ENCODE measurements around the gene DRGX.

Gene DRGX

GRCh38 chr10:49360271-49361177, 35.4 kb downstream of the DRGX start:
- Histone ChIP-seq H3K27ac (ENCODE audit: low read depth, low read length) (peak overlapping the region; percentile 30; the same call in 1 of the 2 replicates), H3K27me3 (ENCODE audit: insufficient read depth, low read length) (peaks cover 34% of the 10 kb centered on the region; the same call in 1 of the 2 replicates), H3K79me2 (ENCODE audit: control insufficient read depth, insufficient read depth, low read length, unreplicated experiment) (no peaks in the 10 kb centered on the region), H3K36me3 (ENCODE audit: insufficient read depth, low read length) (no peaks in the 10 kb centered on the region), H3K4me3 (ENCODE audit: low read depth, low read length) (no peak overlapping the region), H3K4me1 (ENCODE audit: control insufficient read depth, insufficient read depth, low read length, unreplicated experiment) (peaks cover 11% of the 10 kb centered on the region), H2AFZ (ENCODE audit: low read length, unreplicated experiment) (no peak overlapping the region)

GRCh38 chr10:49359349-49360270, 36.3 kb downstream of the DRGX start:
- no peak overlapping the region for H2AFZ ChIP-seq (ENCODE audit: low read length, unreplicated experiment)
- peak overlapping the region; percentile 30; the same call in 1 of the 2 replicates for H3K27ac ChIP-seq (ENCODE audit: low read depth, low read length)
- peaks cover 11% of the 10 kb centered on the region for H3K4me1 ChIP-seq (ENCODE audit: control insufficient read depth, insufficient read depth, low read length, unreplicated experiment)
- H3K79me2 ChIP-seq (ENCODE audit: control insufficient read depth, insufficient read depth, low read length, unreplicated experiment), result no peaks in the 10 kb centered on the region
- no peak overlapping the region for H3K4me3 ChIP-seq (ENCODE audit: low read depth, low read length)
- H3K27me3 ChIP-seq (ENCODE audit: insufficient read depth, low read length), result peaks cover 35% of the 10 kb centered on the region
- H3K36me3 ChIP-seq (ENCODE audit: insufficient read depth, low read length), result no peaks in the 10 kb centered on the region

- Histone ChIP-seq H3K4me3 (ENCODE audit: low read depth, low read length) (no peak overlapping the region), H3K27ac (ENCODE audit: low read depth, low read length) (no peak overlapping the region), H2AFZ (ENCODE audit: low read length, unreplicated experiment) (no peak overlapping the region), H3K79me2 (ENCODE audit: control insufficient read depth, insufficient read depth, low read length, unreplicated experiment) (no peaks in the 10 kb centered on the region), H3K36me3 (ENCODE audit: insufficient read depth, low read length) (no peaks in the 10 kb centered on the region), H3K27me3 (ENCODE audit: insufficient read depth, low read length) (peaks cover 41% of the 10 kb centered on the region), H3K4me1 (ENCODE audit: control insufficient read depth, insufficient read depth, low read length, unreplicated experiment) (peaks cover 11% of the 10 kb centered on the region)
Measured at GRCh38 chr10:49357910-49358309, 38.0 kb downstream of the DRGX start.

- Histone ChIP-seq H2AFZ (ENCODE audit: low read length, unreplicated experiment) (no peak overlapping the region), H3K79me2 (ENCODE audit: control insufficient read depth, insufficient read depth, low read length, unreplicated experiment) (no peaks in the 10 kb centered on the region), H3K27ac (ENCODE audit: low read depth, low read length) (no peak overlapping the region), H3K36me3 (ENCODE audit: insufficient read depth, low read length) (no peaks in the 10 kb centered on the region), H3K4me3 (ENCODE audit: low read depth, low read length) (no peak overlapping the region), H3K4me1 (ENCODE audit: control insufficient read depth, insufficient read depth, low read length, unreplicated experiment) (peaks cover 11% of the 10 kb centered on the region), H3K27me3 (ENCODE audit: insufficient read depth, low read length) (peaks cover 43% of the 10 kb centered on the region)
Measured at GRCh38 chr10:49356944-49357343, 38.9 kb downstream of the DRGX start.

GRCh38 chr10:49356181-49356580, 39.7 kb downstream of the DRGX start:
- no peak overlapping the region for H3K4me3 ChIP-seq (ENCODE audit: low read depth, low read length)
- H3K4me1 ChIP-seq (ENCODE audit: control insufficient read depth, insufficient read depth, low read length, unreplicated experiment), result peaks cover 11% of the 10 kb centered on the region
- no peaks in the 10 kb centered on the region for H3K36me3 ChIP-seq (ENCODE audit: insufficient read depth, low read length)
- H3K27me3 ChIP-seq (ENCODE audit: insufficient read depth, low read length), result peaks cover 47% of the 10 kb centered on the region
- no peak overlapping the region for H2AFZ ChIP-seq (ENCODE audit: low read length, unreplicated experiment)
- H3K79me2 ChIP-seq (ENCODE audit: control insufficient read depth, insufficient read depth, low read length, unreplicated experiment), result no peaks in the 10 kb centered on the region
- H3K27ac ChIP-seq (ENCODE audit: low read depth, low read length), result no peak overlapping the region

- Histone ChIP-seq H3K79me2 (ENCODE audit: control insufficient read depth, insufficient read depth, low read length, unreplicated experiment) (no peaks in the 10 kb centered on the region), H3K4me1 (ENCODE audit: control insufficient read depth, insufficient read depth, low read length, unreplicated experiment) (peaks cover 6% of the 10 kb centered on the region), H3K4me3 (ENCODE audit: low read depth, low read length) (no peak overlapping the region), H3K27me3 (ENCODE audit: insufficient read depth, low read length) (peaks cover 52% of the 10 kb centered on the region), H2AFZ (ENCODE audit: low read length, unreplicated experiment) (no peak overlapping the region), H3K36me3 (ENCODE audit: insufficient read depth, low read length) (no peaks in the 10 kb centered on the region), H3K27ac (ENCODE audit: low read depth, low read length) (no peak overlapping the region)
Measured at GRCh38 chr10:49355221-49355620, 40.7 kb downstream of the DRGX start.

GRCh38 chr10:49354593-49354992, 41.3 kb downstream of the DRGX start:
- Histone ChIP-seq H3K27ac (ENCODE audit: low read depth, low read length) (no peak overlapping the region), H3K27me3 (ENCODE audit: insufficient read depth, low read length) (peaks cover 55% of the 10 kb centered on the region), H3K36me3 (ENCODE audit: insufficient read depth, low read length) (no peaks in the 10 kb centered on the region), H2AFZ (ENCODE audit: low read length, unreplicated experiment) (no peak overlapping the region), H3K79me2 (ENCODE audit: control insufficient read depth, insufficient read depth, low read length, unreplicated experiment) (no peaks in the 10 kb centered on the region), H3K4me3 (ENCODE audit: low read depth, low read length) (no peak overlapping the region), H3K4me1 (ENCODE audit: control insufficient read depth, insufficient read depth, low read length, unreplicated experiment) (peaks cover under 1% of the 10 kb centered on the region)

GRCh38 chr10:49353895-49354566, 41.9 kb downstream of the DRGX start:
- H3K4me1 ChIP-seq (ENCODE audit: control insufficient read depth, insufficient read depth, low read length, unreplicated experiment), result no peaks in the 10 kb centered on the region
- no peak overlapping the region for H3K27ac ChIP-seq (ENCODE audit: low read depth, low read length)
- H3K4me3 ChIP-seq (ENCODE audit: low read depth, low read length), result no peak overlapping the region
- no peak overlapping the region for H2AFZ ChIP-seq (ENCODE audit: low read length, unreplicated experiment)
- no peaks in the 10 kb centered on the region for H3K36me3 ChIP-seq (ENCODE audit: insufficient read depth, low read length)
- H3K79me2 ChIP-seq (ENCODE audit: control insufficient read depth, insufficient read depth, low read length, unreplicated experiment), result no peaks in the 10 kb centered on the region
- H3K27me3 ChIP-seq (ENCODE audit: insufficient read depth, low read length), result peaks cover 55% of the 10 kb centered on the region

GRCh38 chr10:49353026-49353894, 42.6 kb downstream of the DRGX start:
- Histone ChIP-seq H3K79me2 (ENCODE audit: control insufficient read depth, insufficient read depth, low read length, unreplicated experiment) (no peaks in the 10 kb centered on the region), H3K4me3 (ENCODE audit: low read depth, low read length) (no peak overlapping the region), H3K27me3 (ENCODE audit: insufficient read depth, low read length) (peaks cover 60% of the 10 kb centered on the region), H3K4me1 (ENCODE audit: control insufficient read depth, insufficient read depth, low read length, unreplicated experiment) (no peaks in the 10 kb centered on the region), H2AFZ (ENCODE audit: low read length, unreplicated experiment) (no peak overlapping the region), H3K36me3 (ENCODE audit: insufficient read depth, low read length) (no peaks in the 10 kb centered on the region), H3K27ac (ENCODE audit: low read depth, low read length) (no peak overlapping the region)
